GM12878 (cell line): ENCODE results near the gene NKAIN2. TPM values are rescaled to one million over a fixed set of nuclear protein-coding genes. Genes with fewer than 3 reads are reported as not detected.

Source experiments
- ATAC-seq: fragments of 200-7000 bp; cut with Tn5 transposase; 3 replicates; pipeline ENCODE4 v1.9.1; 2020; ENCODE audit warnings: mild to moderate bottlenecking, moderate library complexity
- BruUV-seq: library from RNA; stranded (reverse); fragments of 400-500 nt; replicated peaks from 2 replicates; lab custom pipeline; 2021; lab: Mats Ljungman, UMichigan
- CTCF ChIA-PET: fragments of 300-600 bp; sonication (Branson Sonifier 250); formaldehyde crosslinking; extraction: SDS; loops from one replicate; lab custom pipeline; 2021; ENCODE audit warnings: inconsistent platforms; lab: Yijun Ruan, JAX
- POLR2A ChIA-PET: fragments of 350-600 bp; formaldehyde crosslinking; extraction: SDS; loops from one replicate; lab custom pipeline; 2021; ENCODE audit warnings: inconsistent platforms; lab: Charles Lee
- RAD21 ChIA-PET: fragments of 300-600 bp; sonication (Branson Sonifier 250); formaldehyde crosslinking; loops from one replicate; lab custom pipeline; 2023; ENCODE audit warnings: antibody characterized with exemption; ENCODE audit not compliant: unreplicated experiment; lab: Charles Lee
- SMC1A ChIA-PET: fragments of 300-600 bp; sonication (Branson Sonifier 250); formaldehyde crosslinking; loops from one replicate; lab custom pipeline; 2023; ENCODE audit not compliant: unreplicated experiment, uncharacterized antibody; lab: Charles Lee
- DNase-seq: peaks from one replicate; pipeline ENCODE4 v3.0.0-alpha.2; 2011; ENCODE audit warnings: low read depth, low spot score
- FAIRE-seq: peaks from 3 replicates; lab custom pipeline; 2011; peaks lifted over from hg19 to GRCh38; lab: Jason Lieb, UNC
- H2AFZ ChIP-seq: 2 replicates; pipeline ENCODE4 v1.6.0; 2011; ENCODE audit warnings: low read depth, low read length, control low read depth; ENCODE audit not compliant: control insufficient read depth
- H3K27ac ChIP-seq: 2 replicates; pipeline ENCODE4 v1.5.1; 2011; ENCODE audit warnings: control low read depth; ENCODE audit not compliant: control insufficient read depth, insufficient read depth
- H3K27me3 ChIP-seq, 2 experiments: replicated peaks in 1 of 2; 2 replicates each; pipeline versions ENCODE4 v1.6.0 to v1.6.1; 2011; ENCODE audit warnings: low read length in 1 of 2; ENCODE audit not compliant: control insufficient read depth in 2 of 2, insufficient read depth in 2 of 2
- H3K36me3 ChIP-seq, 2 experiments: 2 replicates each; pipeline ENCODE4 v1.5.1; 2011; ENCODE audit warnings: low read length in 1 of 2; ENCODE audit not compliant: control insufficient read depth in 2 of 2, insufficient read depth in 2 of 2
- H3K4me1 ChIP-seq: 2 replicates; pipeline ENCODE4 v1.6.1; 2011; ENCODE audit warnings: mild to moderate bottlenecking, low read length, moderate library complexity, mixed read lengths; ENCODE audit not compliant: control insufficient read depth, insufficient read depth
- H3K4me2 ChIP-seq: 2 replicates; pipeline ENCODE4 v1.6.0; 2011; ENCODE audit warnings: control low read depth; ENCODE audit not compliant: control insufficient read depth, insufficient read depth
- H3K4me3 ChIP-seq: fragments of 200-600 bp; sonication (generic); 2 replicates; pipeline ENCODE4 v1.5.1; 2016
- H3K79me2 ChIP-seq: 2 replicates; pipeline ENCODE4 v1.6.0; 2011; ENCODE audit warnings: low read length; ENCODE audit not compliant: control insufficient read depth, insufficient read depth
- H3K9ac ChIP-seq: 2 replicates; pipeline ENCODE4 v1.8.0; 2011; ENCODE audit warnings: low read length, control low read depth, mixed read lengths; ENCODE audit not compliant: control insufficient read depth, insufficient read depth
- H3K9me3 ChIP-seq: replicated peaks from 3 replicates; pipeline ENCODE4 v1.5.1; 2011; ENCODE audit warnings: mild to moderate bottlenecking, low read length; ENCODE audit not compliant: control insufficient read depth, insufficient read depth
- H4K20me1 ChIP-seq: 2 replicates; pipeline ENCODE4 v1.6.0; 2011; ENCODE audit not compliant: control insufficient read depth, insufficient read depth
- BMI1 ChIP-seq: fragments of 450-650 bp; IDR thresholded peaks from 2 replicates; pipeline ENCODE4 v1.6.1; 2016; ENCODE audit warnings: mild to moderate bottlenecking, moderate library complexity, borderline replicate concordance
- CREM ChIP-seq: IDR thresholded peaks from 2 replicates; pipeline ENCODE4 v1.6.1; 2014; ENCODE audit warnings: antibody characterized with exemption, low read depth
- LARP7 ChIP-seq: fragments of 450-650 bp; IDR thresholded peaks from 2 replicates; pipeline ENCODE4 v1.6.1; 2017; ENCODE audit warnings: mild to moderate bottlenecking
- MEF2A ChIP-seq: IDR thresholded peaks from 2 replicates; pipeline ENCODE4 v1.6.1; 2011; ENCODE audit warnings: low read depth, mild to moderate bottlenecking, low read length, moderate library complexity; ENCODE audit not compliant: insufficient read depth
- MTA3 ChIP-seq: IDR thresholded peaks from 2 replicates; pipeline ENCODE4 v1.6.1; 2012; ENCODE audit warnings: low read length, inconsistent platforms, borderline replicate concordance
- RFX5 ChIP-seq: IDR thresholded peaks from 2 replicates; pipeline ENCODE4 v1.6.1; 2011; ENCODE audit warnings: low read depth, low read length, improper control_type of control experiment
- SREBF2 ChIP-seq: IDR thresholded peaks from 2 replicates; pipeline ENCODE4 v1.6.1; 2012; ENCODE audit warnings: mild to moderate bottlenecking, low read length
- TBL1XR1 ChIP-seq: IDR thresholded peaks from 2 replicates; pipeline ENCODE4 v1.6.1; 2012; ENCODE audit warnings: low read depth, low read length, improper control_type of control experiment
- ZNF622 ChIP-seq: fragments of 450-650 bp; IDR thresholded peaks from 2 replicates; pipeline ENCODE4 v1.6.1; 2017; ENCODE audit warnings: mild to moderate bottlenecking, inconsistent platforms
- WGBS: methylation state at CpG from one replicate; pipeline ENCODE4 v1.1.6; 2016; ENCODE audit warnings: low lambda C conversion rate; ENCODE audit not compliant: insufficient replicate concordance, insufficient coverage; ENCODE audit errors: missing lambda C conversion rate; 5-methylcytosine and 5-hydroxymethylcytosine counted together
- in situ Hi-C: fragments of 300-500 bp; cut with MboI; formaldehyde crosslinking; loops from 9 replicates; pipeline ENCODE4 v1.14.3; 2018; ENCODE audit warnings: mixed read lengths
- intact Hi-C: fragments of 100-400 bp; cut with micrococcal nuclease; formaldehyde crosslinking; loops from one replicate; pipeline ENCODE4 v1.14.2; 2022; ENCODE audit not compliant: unreplicated experiment
- polyA plus RNA-seq, 11 experiments: library from polyadenylated mRNA; depleted of rRNA in 4 of 11; unstranded in 6 of 11; stranded (reverse) in 5 of 11; fragments of >200 nt; fragmentation: Nextera tagmentation in 4 of 11; fragmentation: Illumina TruSeq in 1 of 11; extraction: Ambion mirVana in 4 of 11; extraction: Trizol in 1 of 11; gene quantifications; 1 replicate in 1 of 11; 2 replicates in 10 of 11; pipeline versions ENCODE4 v1.2.1 to v1.2.3, GENCODE V29; 2011 to 2016; ENCODE audit warnings: inconsistent platforms in 2 of 11, missing spikeins in 2 of 11, low read depth in 1 of 11
- total RNA-seq, 4 experiments: library from RNA; depleted of rRNA in 3 of 4; stranded (reverse); fragments of >200 nt in 3 of 4; fragmentation: Illumina TruSeq in 1 of 4; extraction: Trizol in 1 of 4; gene quantifications; 2 replicates each; pipeline versions ENCODE4 v1.2.1 to v1.2.3, GENCODE V29; 2013 to 2021
- TF ChIP-seq, protein P1 (sequence below): IDR thresholded peaks from 2 replicates; pipeline ENCODE4 v1.6.1; 2012; ENCODE audit warnings: low read depth, low read length, improper control_type of control experiment
- TF ChIP-seq, protein P2 (sequence below), 3 experiments: IDR thresholded peaks in 2 of 3; conservative IDR thresholded peaks in 1 of 3; 2 replicates each; pipeline ENCODE4 v1.5.1; 2011; ENCODE audit warnings: low read depth in 3 of 3, low read length in 3 of 3, mild to moderate bottlenecking in 3 of 3, control low read depth in 2 of 3, moderate library complexity in 2 of 3, inconsistent platforms in 1 of 3, mixed read lengths in 1 of 3; ENCODE audit not compliant: control insufficient read depth in 2 of 3, insufficient read depth in 1 of 3; ENCODE audit errors: extremely low read depth in 1 of 3
- TF ChIP-seq, protein P3 (sequence below): fragments of 450-650 bp; IDR thresholded peaks from 2 replicates; pipeline ENCODE4 v1.6.1; 2014; ENCODE audit warnings: mild to moderate bottlenecking

The NKAIN2 gene
- total and polyA plus RNA-seq, 10 of the 15 experiments (the other 5 are each of a cell fraction or from before 2014, with no cell fraction given), result not detected

DNA sequence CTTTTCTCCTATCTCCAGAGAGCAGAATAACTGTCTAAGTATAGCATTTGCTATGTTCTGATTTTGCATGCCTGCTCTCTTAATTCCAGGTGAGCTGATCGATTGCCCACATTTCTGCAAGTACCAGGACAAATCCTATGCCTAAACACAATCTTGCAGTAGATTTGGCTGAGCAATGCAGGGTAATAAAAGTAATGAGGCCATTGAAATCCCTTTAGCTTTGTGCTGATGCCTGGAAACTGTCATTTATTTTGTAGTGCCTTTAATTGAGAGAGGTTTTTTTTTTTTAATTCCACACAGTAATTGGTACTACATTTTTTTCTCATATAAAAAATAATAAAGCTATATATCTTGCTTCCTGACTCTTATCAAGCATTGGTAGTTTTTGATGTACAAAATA lies 252.3 kb downstream of the NKAIN2 start:
- WGBS, result 0% methylated on average over 1 of the region's 1 CpG
- DNase-seq (no peak), ATAC-seq (no peak), FAIRE-seq (no peak)
- H3K9me3 ChIP-seq, result no peaks in the 10 kb centered on the region
- no peak overlapping the region for H3K9ac ChIP-seq
- no peak overlapping the region for H3K4me2 ChIP-seq
- no peaks in the 10 kb centered on the region for H3K36me3 ChIP-seq
- ChIA-PET CTCF (no interaction called here), RAD21 (no interaction called here), SMC1A (no interaction called here), POLR2A (no interaction called here)
- H3K27me3 ChIP-seq, result no peaks in the 10 kb centered on the region; a peak in 1 of 4 replicates
- in situ Hi-C loops, result no loop called here
- H4K20me1 ChIP-seq, result no peaks in the 10 kb centered on the region
- intact Hi-C loops, result no loop called here
- TF ChIP-seq MTA3, result no peak
- TF ChIP-seq, protein P1, sequence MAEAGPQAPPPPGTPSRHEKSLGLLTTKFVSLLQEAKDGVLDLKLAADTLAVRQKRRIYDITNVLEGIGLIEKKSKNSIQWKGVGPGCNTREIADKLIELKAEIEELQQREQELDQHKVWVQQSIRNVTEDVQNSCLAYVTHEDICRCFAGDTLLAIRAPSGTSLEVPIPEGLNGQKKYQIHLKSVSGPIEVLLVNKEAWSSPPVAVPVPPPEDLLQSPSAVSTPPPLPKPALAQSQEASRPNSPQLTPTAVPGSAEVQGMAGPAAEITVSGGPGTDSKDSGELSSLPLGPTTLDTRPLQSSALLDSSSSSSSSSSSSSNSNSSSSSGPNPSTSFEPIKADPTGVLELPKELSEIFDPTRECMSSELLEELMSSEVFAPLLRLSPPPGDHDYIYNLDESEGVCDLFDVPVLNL, result no peak
- no TSS peak for BruUV-seq
- H3K79me2 ChIP-seq, result no peaks in the 10 kb centered on the region
- no peaks in the 10 kb centered on the region for H3K4me1 ChIP-seq
- H2AFZ ChIP-seq, result no peak overlapping the region
- no peak overlapping the region for H3K27ac ChIP-seq
- no peak overlapping the region for H3K4me3 ChIP-seq

DNA sequence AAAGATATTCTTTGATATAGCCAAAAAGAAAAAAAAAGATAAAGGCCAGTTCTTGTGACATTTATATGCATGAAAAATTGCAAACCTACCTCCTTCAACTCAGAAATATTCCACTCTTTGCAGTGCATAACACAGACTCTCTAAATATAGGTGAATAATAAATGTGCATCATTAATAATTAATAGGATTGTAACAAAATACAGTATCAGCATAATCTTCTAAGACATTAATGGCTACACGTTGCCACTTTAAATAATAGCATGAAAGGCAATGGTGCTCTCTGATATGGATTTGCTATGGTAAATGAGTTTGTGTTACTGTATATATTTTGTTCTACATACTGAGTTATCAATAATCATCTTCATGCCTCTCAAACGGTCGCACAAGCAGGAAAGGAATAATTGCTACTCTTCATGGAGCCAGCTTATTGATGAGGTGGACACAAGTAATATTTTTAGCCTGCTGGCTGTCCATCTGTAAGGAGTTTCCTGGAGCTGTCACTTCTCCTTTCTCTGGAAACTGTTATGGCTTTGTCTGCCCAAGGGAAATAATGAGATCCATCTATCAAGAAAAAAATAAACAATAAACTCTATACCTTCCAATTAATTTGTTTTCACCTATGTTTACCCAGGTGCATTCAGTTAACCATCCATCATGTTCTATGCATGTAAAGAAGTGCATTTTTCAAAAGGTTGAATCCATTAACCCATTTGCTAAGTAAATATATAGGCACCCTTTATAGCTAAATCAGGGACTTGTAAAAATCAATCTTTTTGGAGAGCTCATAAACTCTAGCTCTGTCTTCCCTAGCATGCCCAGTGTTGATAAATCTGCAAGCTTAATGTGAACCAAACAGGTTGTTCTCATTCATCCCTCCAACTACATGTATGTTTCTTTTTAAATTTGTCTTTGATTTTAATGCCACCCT lies 253.0 kb downstream of the NKAIN2 start:
- POLR2A ChIA-PET, result no interaction called here
- H2AFZ ChIP-seq, result no peak overlapping the region
- no peak overlapping the region for H3K27ac ChIP-seq
- in situ Hi-C loops (no loop called here), intact Hi-C loops (no loop called here)
- no peaks in the 10 kb centered on the region for H3K79me2 ChIP-seq
- H3K4me3 ChIP-seq, result no peak overlapping the region
- no peaks in the 10 kb centered on the region; a peak in 1 of 4 replicates for H3K27me3 ChIP-seq
- SMC1A ChIA-PET, result interaction anchor here (1.0 kb wide), 1 partner anchor 10 kb away, joined by 3 read pairs; no protein-coding TSS in a partner anchor
- 2% methylated on average over 3 of the region's 3 CpGs for WGBS
- no peak for FAIRE-seq
- RAD21 ChIA-PET, result no interaction called here
- no peaks in the 10 kb centered on the region for H4K20me1 ChIP-seq
- no TSS peak for BruUV-seq
- CTCF ChIA-PET, result interaction anchor here (1.0 kb wide), 1 partner anchor 254 kb away, joined by 3 read pairs; no protein-coding TSS in a partner anchor
- TF ChIP-seq MEF2A, result no peak
- TF ChIP-seq TBL1XR1, result no peak
- TF ChIP-seq BMI1, result no peak
- TF ChIP-seq SREBF2, result no peak
- TF ChIP-seq, protein P2, sequence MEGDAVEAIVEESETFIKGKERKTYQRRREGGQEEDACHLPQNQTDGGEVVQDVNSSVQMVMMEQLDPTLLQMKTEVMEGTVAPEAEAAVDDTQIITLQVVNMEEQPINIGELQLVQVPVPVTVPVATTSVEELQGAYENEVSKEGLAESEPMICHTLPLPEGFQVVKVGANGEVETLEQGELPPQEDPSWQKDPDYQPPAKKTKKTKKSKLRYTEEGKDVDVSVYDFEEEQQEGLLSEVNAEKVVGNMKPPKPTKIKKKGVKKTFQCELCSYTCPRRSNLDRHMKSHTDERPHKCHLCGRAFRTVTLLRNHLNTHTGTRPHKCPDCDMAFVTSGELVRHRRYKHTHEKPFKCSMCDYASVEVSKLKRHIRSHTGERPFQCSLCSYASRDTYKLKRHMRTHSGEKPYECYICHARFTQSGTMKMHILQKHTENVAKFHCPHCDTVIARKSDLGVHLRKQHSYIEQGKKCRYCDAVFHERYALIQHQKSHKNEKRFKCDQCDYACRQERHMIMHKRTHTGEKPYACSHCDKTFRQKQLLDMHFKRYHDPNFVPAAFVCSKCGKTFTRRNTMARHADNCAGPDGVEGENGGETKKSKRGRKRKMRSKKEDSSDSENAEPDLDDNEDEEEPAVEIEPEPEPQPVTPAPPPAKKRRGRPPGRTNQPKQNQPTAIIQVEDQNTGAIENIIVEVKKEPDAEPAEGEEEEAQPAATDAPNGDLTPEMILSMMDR (IDR thresholded peaks at IDR 0.05 in 2 of 3, conservative IDR thresholded peaks at IDR 0.05 in 1 of 3; ENCODE audit: control insufficient read depth in 2 of 3, extremely low read depth in 1 of 3, insufficient read depth in 1 of 3, low read depth in 3 of 3, low read length in 3 of 3), result no peak
- TF ChIP-seq CREM, result no peak
- no peak for TF ChIP-seq ZNF622
- TF ChIP-seq RFX5, result no peak
- no peak for TF ChIP-seq LARP7
- TF ChIP-seq, protein P3, sequence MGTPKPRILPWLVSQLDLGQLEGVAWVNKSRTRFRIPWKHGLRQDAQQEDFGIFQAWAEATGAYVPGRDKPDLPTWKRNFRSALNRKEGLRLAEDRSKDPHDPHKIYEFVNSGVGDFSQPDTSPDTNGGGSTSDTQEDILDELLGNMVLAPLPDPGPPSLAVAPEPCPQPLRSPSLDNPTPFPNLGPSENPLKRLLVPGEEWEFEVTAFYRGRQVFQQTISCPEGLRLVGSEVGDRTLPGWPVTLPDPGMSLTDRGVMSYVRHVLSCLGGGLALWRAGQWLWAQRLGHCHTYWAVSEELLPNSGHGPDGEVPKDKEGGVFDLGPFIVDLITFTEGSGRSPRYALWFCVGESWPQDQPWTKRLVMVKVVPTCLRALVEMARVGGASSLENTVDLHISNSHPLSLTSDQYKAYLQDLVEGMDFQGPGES, result no peak
- H3K4me2 ChIP-seq, result no peak overlapping the region
- H3K4me1 ChIP-seq, result no peaks in the 10 kb centered on the region
- H3K9me3 ChIP-seq, result no peaks in the 10 kb centered on the region
- ATAC-seq, result no peak
- H3K36me3 ChIP-seq, result no peaks in the 10 kb centered on the region
- no peak for DNase-seq
- no peak overlapping the region for H3K9ac ChIP-seq
